BE2C (cell line): Measurements from ENCODE around the gene PSMA8.

ENCODE experiments used
- DNase-seq: peaks from one replicate; pipeline ENCODE4 v3.0.0-alpha.2; 2020
- H3K27me3 ChIP-seq: fragments of 250-450 bp; sonication (Bioruptor Pico); 2 replicates; pipeline ENCODE4 v1.5.1; 2020; ENCODE audit warnings: mild to moderate bottlenecking
- H3K36me3 ChIP-seq: fragments of 250-450 bp; sonication (Bioruptor Pico); 2 replicates; pipeline ENCODE4 v1.5.1; 2020; ENCODE audit warnings: mild to moderate bottlenecking
- H3K4me1 ChIP-seq: fragments of 250-450 bp; sonication (Bioruptor Pico); 2 replicates; pipeline ENCODE4 v1.5.1; 2020
- H3K4me3 ChIP-seq: 2 replicates; pipeline ENCODE4 v1.5.1; 2011; ENCODE audit warnings: low read depth, low read length
- H3K9me3 ChIP-seq: fragments of 250-450 bp; sonication (Bioruptor Pico); 2 replicates; pipeline ENCODE4 v1.5.1; 2020
- CTCF ChIP-seq: IDR thresholded peaks from 2 replicates; pipeline ENCODE4 v1.5.1; 2012; ENCODE audit warnings: mild to moderate bottlenecking, low read depth, low read length

Gene PSMA8

GRCh38 chr18:26205318-26205717, 71.6 kb downstream of the PSMA8 start:
- Histone ChIP-seq H3K4me1 (no peaks in the 10 kb centered on the region), H3K27me3 (no peaks in the 10 kb centered on the region), H3K4me3 (no peak overlapping the region), H3K9me3 (no peaks in the 10 kb centered on the region), H3K36me3 (no peaks in the 10 kb centered on the region)
- no peak for DNase-seq
- TF ChIP-seq CTCF, result no peak

GRCh38 chr18:26206488-26206887, 72.8 kb downstream of the PSMA8 start:
- no peaks in the 10 kb centered on the region for H3K36me3 ChIP-seq
- no peak overlapping the region for H3K4me3 ChIP-seq
- no peak for TF ChIP-seq CTCF
- no peaks in the 10 kb centered on the region for H3K9me3 ChIP-seq
- DNase-seq, result no peak
- H3K27me3 ChIP-seq, result no peaks in the 10 kb centered on the region
- H3K4me1 ChIP-seq, result no peaks in the 10 kb centered on the region

- Histone ChIP-seq H3K36me3 (no peaks in the 10 kb centered on the region), H3K4me1 (no peaks in the 10 kb centered on the region), H3K27me3 (no peaks in the 10 kb centered on the region), H3K4me3 (no peak overlapping the region), H3K9me3 (no peaks in the 10 kb centered on the region)
- DNase-seq, result no peak
- no peak for TF ChIP-seq CTCF
Measured at GRCh38 chr18:26207937-26208336, 74.3 kb downstream of the PSMA8 start.

- no peak for DNase-seq
- Histone ChIP-seq H3K4me1 (no peaks in the 10 kb centered on the region), H3K27me3 (no peaks in the 10 kb centered on the region), H3K36me3 (no peaks in the 10 kb centered on the region), H3K9me3 (no peaks in the 10 kb centered on the region), H3K4me3 (no peak overlapping the region)
- TF ChIP-seq CTCF, result no peak
Measured at GRCh38 chr18:26208977-26209376, 75.3 kb downstream of the PSMA8 start.

GRCh38 chr18:26210147-26210546, 76.5 kb downstream of the PSMA8 start:
- no peak overlapping the region for H3K4me3 ChIP-seq
- no peaks in the 10 kb centered on the region for H3K9me3 ChIP-seq
- no peaks in the 10 kb centered on the region for H3K36me3 ChIP-seq
- no peak for DNase-seq
- H3K4me1 ChIP-seq, result no peaks in the 10 kb centered on the region
- H3K27me3 ChIP-seq, result no peaks in the 10 kb centered on the region
- no peak for TF ChIP-seq CTCF

- Histone ChIP-seq H3K36me3 (no peaks in the 10 kb centered on the region), H3K9me3 (no peaks in the 10 kb centered on the region), H3K27me3 (no peaks in the 10 kb centered on the region), H3K4me3 (no peak overlapping the region), H3K4me1 (no peaks in the 10 kb centered on the region)
- no peak for TF ChIP-seq CTCF
- no peak for DNase-seq
Measured at GRCh38 chr18:26215247-26215970, 81.7 kb downstream of the PSMA8 start.
